K562 (cell line): ENCODE data around the gene UFSP1. TPM values are rescaled to one million over a fixed set of nuclear protein-coding genes. Genes with fewer than 3 reads are reported as not detected.

ENCODE experiments used
- BRD9 ChIP-seq: fragments of 450-650 bp; IDR thresholded peaks from 2 replicates; pipeline ENCODE4 v1.6.1; 2018; ENCODE audit warnings: low read depth; ENCODE audit not compliant: partially characterized antibody
- DNMT1 ChIP-seq: fragments of 450-650 bp; IDR thresholded peaks from 2 replicates; pipeline ENCODE4 v1.6.1; 2016; ENCODE audit warnings: antibody characterized with exemption, mild to moderate bottlenecking
- DPF2 ChIP-seq: fragments of 450-650 bp; IDR thresholded peaks from 2 replicates; pipeline ENCODE4 v1.6.1; 2016
- FOXJ3 ChIP-seq: sonication (generic); formaldehyde crosslinking; IDR thresholded peaks from 2 replicates; pipeline ENCODE4 v1.4.0; 2020; ENCODE audit warnings: mild to moderate bottlenecking, missing genetic modification reagents
- HEY1 ChIP-seq: fragments of 250-450 bp; sonication (Bioruptor Pico); IDR thresholded peaks from 2 replicates; pipeline ENCODE4 v1.5.0; 2020; ENCODE audit warnings: mild to moderate bottlenecking, moderate library complexity, borderline replicate concordance
- HMGN3 ChIP-seq: IDR thresholded peaks from 2 replicates; pipeline ENCODE4 v1.6.1; 2011; ENCODE audit warnings: borderline replicate concordance, low read depth, mild to moderate bottlenecking, mixed read lengths, low read length; ENCODE audit not compliant: insufficient read length; ENCODE audit errors: extremely low read depth
- JUNB ChIP-seq: fragments of 450-650 bp; formaldehyde crosslinking; conservative IDR thresholded peaks from 2 replicates; pipeline ENCODE4 v1.4.0; 2020; ENCODE audit warnings: mild to moderate bottlenecking
- JUND ChIP-seq, 2 experiments: IDR thresholded peaks; 2 replicates in 1 of 2; 3 replicates in 1 of 2; pipeline ENCODE4 v1.6.1; 2011; ENCODE audit warnings: borderline replicate concordance in 2 of 2, low read depth in 2 of 2, low read length in 2 of 2, improper control_type of control experiment in 1 of 2, missing biosample characterization in 1 of 2, missing genetic modification characterization in 1 of 2, missing genetic modification reagents in 1 of 2
- KDM1A ChIP-seq, 2 experiments: fragments of 450-650 bp; IDR thresholded peaks; 2 replicates each; pipeline ENCODE4 v1.6.1; 2016; ENCODE audit warnings: mild to moderate bottlenecking in 2 of 2
- MCM5 ChIP-seq: fragments of 450-650 bp; IDR thresholded peaks from 2 replicates; pipeline ENCODE4 v1.6.1; 2016; ENCODE audit warnings: low read depth
- MCM7 ChIP-seq, 2 experiments: fragments of 450-650 bp; IDR thresholded peaks; 2 replicates each; pipeline ENCODE4 v1.6.1; 2016 to 2018
- NCOA4 ChIP-seq: fragments of 450-650 bp; IDR thresholded peaks from 2 replicates; pipeline ENCODE4 v1.6.1; 2018; ENCODE audit warnings: mild to moderate bottlenecking; ENCODE audit not compliant: partially characterized antibody
- NFATC3 ChIP-seq: fragments of 450-650 bp; IDR thresholded peaks from 2 replicates; pipeline ENCODE4 v1.6.1; 2017; ENCODE audit warnings: mild to moderate bottlenecking
- NFE2L1 ChIP-seq: fragments of 450-650 bp; IDR thresholded peaks from 2 replicates; pipeline ENCODE4 v1.6.1; 2016; ENCODE audit warnings: missing genetic modification characterization, low read depth, mild to moderate bottlenecking, missing compliant biosample characterization, moderate library complexity, borderline replicate concordance
- NR4A1 ChIP-seq, 2 experiments: fragments of 250-450 bp in 1 of 2; fragments of 450-650 bp in 1 of 2; sonication (Bioruptor Pico) in 1 of 2; IDR thresholded peaks; 2 replicates each; pipeline versions ENCODE4 v1.4.0 to v1.6.1; 2016 to 2020; ENCODE audit warnings: mild to moderate bottlenecking in 2 of 2, missing compliant biosample characterization in 1 of 2, missing genetic modification characterization in 1 of 2, moderate library complexity in 1 of 2
- PTRF ChIP-seq: fragments of 450-650 bp; IDR thresholded peaks from 2 replicates; pipeline ENCODE4 v1.6.1; 2016; ENCODE audit warnings: mild to moderate bottlenecking, missing genetic modification characterization, missing compliant biosample characterization
- TCF7L2 ChIP-seq: fragments of 150-350 bp; IDR thresholded peaks from 2 replicates; pipeline ENCODE4 v1.6.1; 2016; ENCODE audit warnings: low read depth, mild to moderate bottlenecking, low read length, moderate library complexity
- TGIF2 ChIP-seq: sonication (generic); formaldehyde crosslinking; IDR thresholded peaks from 2 replicates; pipeline ENCODE4 v1.8.1; 2022; ENCODE audit warnings: mild to moderate bottlenecking, missing genetic modification reagents, moderate library complexity
- TRIM28 ChIP-seq: fragments of 450-650 bp; IDR thresholded peaks from 2 replicates; pipeline ENCODE4 v1.6.1; 2017
- XRCC5 ChIP-seq: fragments of 200-400 bp; formaldehyde crosslinking; IDR thresholded peaks from 2 replicates; pipeline ENCODE4 v1.6.1; 2017; ENCODE audit warnings: low read depth, mild to moderate bottlenecking, low read length
- ZNF778 ChIP-seq: fragments of 450-650 bp; formaldehyde crosslinking; IDR thresholded peaks from 2 replicates; pipeline ENCODE4 v1.4.0; 2020; ENCODE audit warnings: mild to moderate bottlenecking, moderate library complexity
- ZSCAN32 ChIP-seq: fragments of 450-650 bp; formaldehyde crosslinking; IDR thresholded peaks from 2 replicates; pipeline ENCODE4 v1.4.0; 2020; ENCODE audit warnings: mild to moderate bottlenecking, moderate library complexity
- polyA plus RNA-seq, 8 experiments: library from polyadenylated mRNA; depleted of rRNA in 4 of 8; stranded (reverse) in 5 of 8; unstranded in 3 of 8; fragments of >200 nt; fragmentation: Nextera tagmentation in 2 of 8; fragmentation: Illumina TruSeq in 1 of 8; extraction: Ambion mirVana in 2 of 8; extraction: Trizol in 1 of 8; gene quantifications; 2 replicates each; pipeline versions ENCODE4 v1.2.1 to v1.2.3, GENCODE V29; 2011 to 2014; ENCODE audit warnings: inconsistent platforms in 1 of 8, missing spikeins in 1 of 8
- total RNA-seq, 7 experiments: library from RNA; depleted of rRNA in 6 of 7; stranded (reverse); fragments of >200 nt in 6 of 7; fragmentation: Illumina TruSeq in 2 of 7; extraction: Trizol in 2 of 7; gene quantifications; 2 replicates each; pipeline versions ENCODE4 v1.2.1 to v1.2.3, GENCODE V29; 2011 to 2021; ENCODE audit warnings: low replicate concordance in 1 of 7
- TF ChIP-seq, protein P1 (sequence below): fragments of 450-650 bp; formaldehyde crosslinking; IDR thresholded peaks from 2 replicates; pipeline ENCODE4 v1.4.0; 2022; ENCODE audit warnings: mild to moderate bottlenecking, moderate library complexity
- TF ChIP-seq, protein P2 (sequence below), 2 experiments: fragments of 450-650 bp in 1 of 2; IDR thresholded peaks; 2 replicates each; pipeline ENCODE4 v1.6.1; 2011 to 2017; ENCODE audit warnings: low read depth in 2 of 2, antibody characterized with exemption in 1 of 2, borderline replicate concordance in 1 of 2, low read length in 1 of 2, mild to moderate bottlenecking in 1 of 2, mixed read lengths in 1 of 2; ENCODE audit not compliant: control insufficient read depth in 1 of 2

UFSP1 gene
- total and polyA plus RNA-seq, 9 of the 15 experiments (the other 6 are each of a cell fraction or from before 2014, with no cell fraction given), result 0.50 to 18.8 (median 2.1) TPM

DNA sequence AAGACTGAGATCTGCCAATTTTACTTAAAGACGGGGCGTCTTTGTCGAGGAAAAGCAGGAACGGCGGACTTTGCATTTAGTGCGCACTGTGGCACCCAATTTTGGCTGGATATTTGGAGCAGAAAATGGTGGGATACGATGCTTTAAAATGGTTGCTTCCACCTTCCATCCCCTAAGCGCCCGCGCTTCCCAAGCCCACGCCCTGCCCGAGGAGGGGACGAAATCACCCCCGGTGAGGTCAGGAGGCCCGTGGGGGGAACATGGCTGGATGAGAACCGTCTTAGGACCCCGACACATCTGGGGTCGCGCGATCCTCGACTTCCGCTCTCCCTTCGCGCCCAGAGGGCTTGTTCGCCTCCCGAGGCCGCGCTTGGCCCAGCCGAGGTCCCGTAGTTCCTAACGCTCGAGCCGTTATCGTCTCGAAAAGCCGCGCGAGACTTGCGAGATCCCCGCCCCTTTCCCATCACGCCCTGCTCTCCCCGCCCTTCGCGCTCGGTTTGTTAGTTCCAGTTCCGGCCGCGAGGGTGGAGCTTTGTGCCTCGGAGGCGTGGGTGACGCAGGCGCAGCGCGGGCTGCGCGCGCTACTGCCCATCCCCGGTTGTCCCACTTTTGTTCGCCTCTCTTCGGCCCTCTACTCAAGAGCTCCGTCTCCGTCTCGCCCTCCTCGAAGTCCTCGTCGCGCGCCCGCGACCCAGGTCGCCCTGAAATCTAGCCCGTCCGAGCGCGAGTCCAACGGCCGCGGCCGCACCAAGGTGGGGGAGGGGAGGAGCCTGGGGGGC, 14.7 kb downstream of the UFSP1 start, which contains the start of gene SRRT (continued):
- TF ChIP-seq, protein P1, sequence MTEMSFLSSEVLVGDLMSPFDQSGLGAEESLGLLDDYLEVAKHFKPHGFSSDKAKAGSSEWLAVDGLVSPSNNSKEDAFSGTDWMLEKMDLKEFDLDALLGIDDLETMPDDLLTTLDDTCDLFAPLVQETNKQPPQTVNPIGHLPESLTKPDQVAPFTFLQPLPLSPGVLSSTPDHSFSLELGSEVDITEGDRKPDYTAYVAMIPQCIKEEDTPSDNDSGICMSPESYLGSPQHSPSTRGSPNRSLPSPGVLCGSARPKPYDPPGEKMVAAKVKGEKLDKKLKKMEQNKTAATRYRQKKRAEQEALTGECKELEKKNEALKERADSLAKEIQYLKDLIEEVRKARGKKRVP, result peak; percentile 66
- TF ChIP-seq NFATC3 (no peak), KDM1A (IDR thresholded peaks at IDR 0.05) (no peak), JUNB (CRISPR knock-in tag) (0 out of 2 replicates have a peak, but pooled peaks have one; percentile 50), DPF2 (no peak), ZSCAN32 (CRISPR knock-in tag) (no peak; the same call in 1 of the 2 replicates), NFE2L1 (no peak), NR4A1 (CRISPR knock-in tag; IDR thresholded peaks at IDR 0.05) (peak; percentile 90; the same call in 1 of the 2 replicates), NR4A1 (tag; IDR thresholded peaks at IDR 0.05) (peak; percentile 67; the same call in 1 of the 2 replicates), ZNF778 (CRISPR knock-in tag) (no peak), JUND (IDR thresholded peaks at IDR 0.05; ENCODE audit: borderline replicate concordance, low read depth, low read length) (peak; percentile 73; the same call in 1 of the 2 replicates), JUND (tag; IDR thresholded peaks at IDR 0.05; ENCODE audit: borderline replicate concordance, low read depth, low read length) (peak; percentile 47; the same call in 1 of the 3 replicates), MCM5 (no peak), FOXJ3 (CRISPR knock-in tag) (no peak), XRCC5 (no peak; the same call in 1 of the 2 replicates), BRD9 (peak; percentile 94), TGIF2 (CRISPR knock-in tag) (peak; percentile 66; the same call in 1 of the 2 replicates), HMGN3 (peak; percentile 91), NCOA4 (no peak), PTRF (tag) (no peak), HEY1 (CRISPR knock-in tag) (peak; percentile 12; the same call in 1 of the 2 replicates), DNMT1 (peak; percentile 65; the same call in 1 of the 2 replicates), MCM7 (IDR thresholded peaks at IDR 0.05) (no peak), TRIM28 (0 out of 2 replicates have a peak, but pooled peaks have one; percentile 40), TCF7L2 (no peak)
- TF ChIP-seq, protein P2, sequence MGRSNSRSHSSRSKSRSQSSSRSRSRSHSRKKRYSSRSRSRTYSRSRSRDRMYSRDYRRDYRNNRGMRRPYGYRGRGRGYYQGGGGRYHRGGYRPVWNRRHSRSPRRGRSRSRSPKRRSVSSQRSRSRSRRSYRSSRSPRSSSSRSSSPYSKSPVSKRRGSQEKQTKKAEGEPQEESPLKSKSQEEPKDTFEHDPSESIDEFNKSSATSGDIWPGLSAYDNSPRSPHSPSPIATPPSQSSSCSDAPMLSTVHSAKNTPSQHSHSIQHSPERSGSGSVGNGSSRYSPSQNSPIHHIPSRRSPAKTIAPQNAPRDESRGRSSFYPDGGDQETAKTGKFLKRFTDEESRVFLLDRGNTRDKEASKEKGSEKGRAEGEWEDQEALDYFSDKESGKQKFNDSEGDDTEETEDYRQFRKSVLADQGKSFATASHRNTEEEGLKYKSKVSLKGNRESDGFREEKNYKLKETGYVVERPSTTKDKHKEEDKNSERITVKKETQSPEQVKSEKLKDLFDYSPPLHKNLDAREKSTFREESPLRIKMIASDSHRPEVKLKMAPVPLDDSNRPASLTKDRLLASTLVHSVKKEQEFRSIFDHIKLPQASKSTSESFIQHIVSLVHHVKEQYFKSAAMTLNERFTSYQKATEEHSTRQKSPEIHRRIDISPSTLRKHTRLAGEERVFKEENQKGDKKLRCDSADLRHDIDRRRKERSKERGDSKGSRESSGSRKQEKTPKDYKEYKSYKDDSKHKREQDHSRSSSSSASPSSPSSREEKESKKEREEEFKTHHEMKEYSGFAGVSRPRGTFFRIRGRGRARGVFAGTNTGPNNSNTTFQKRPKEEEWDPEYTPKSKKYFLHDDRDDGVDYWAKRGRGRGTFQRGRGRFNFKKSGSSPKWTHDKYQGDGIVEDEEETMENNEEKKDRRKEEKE (IDR thresholded peaks at IDR 0.05; ENCODE audit: borderline replicate concordance in 1 of 2, control insufficient read depth in 1 of 2, low read depth in 2 of 2, low read length in 1 of 2), result 0 out of 4 replicates have a peak, but pooled peaks of 1 of the 2 experiments have one; percentile 39
